HepG2 (cell line): ENCODE data around the gene GABRG3. TPM values are rescaled to one million over a fixed set of nuclear protein-coding genes. Genes with fewer than 3 reads are reported as not detected.

ENCODE experiments used
- ATAC-seq: fragments of 200-7000 bp; cut with Tn5 transposase; 3 replicates; pipeline ENCODE4 v1.9.1; 2020; ENCODE audit warnings: mild to moderate bottlenecking, moderate library complexity
- BruUV-seq: library from RNA; stranded (reverse); fragments of 400-500 nt; replicated peaks from 2 replicates; lab custom pipeline; 2021; lab: Mats Ljungman, UMichigan
- CTCF ChIA-PET: fragments of 300-600 bp; formaldehyde crosslinking; extraction: SDS; loops from one replicate; lab custom pipeline; 2021; ENCODE audit warnings: low total read pairs, inconsistent platforms, low intra/inter-chr PET ratio; lab: Yijun Ruan, JAX
- POLR2A ChIA-PET: fragments of 350-600 bp; sonication (Branson Sonifier 250); formaldehyde crosslinking; loops from one replicate; lab custom pipeline; 2020; ENCODE audit warnings: antibody characterized with exemption, inconsistent platforms; lab: Yijun Ruan, JAX
- DNase-seq: peaks from one replicate; pipeline ENCODE4 v3.0.0-alpha.2; 2015; ENCODE audit warnings: low spot score
- FAIRE-seq: peaks from 3 replicates; lab custom pipeline; 2011; peaks lifted over from hg19 to GRCh38; lab: Jason Lieb, UNC
- H2AFZ ChIP-seq: one replicate; pipeline ENCODE4 v1.6.1; 2011; ENCODE audit warnings: low read length, inconsistent platforms
- H3K27ac ChIP-seq: fragments of 300-600 bp; 3 replicates; pipeline ENCODE4 v1.8.0; 2011; ENCODE audit warnings: mixed run types, mild to moderate bottlenecking, mixed read lengths, low read length, inconsistent platforms; ENCODE audit not compliant: insufficient read depth; ENCODE audit errors: extremely low read length
- H3K27me3 ChIP-seq, 2 experiments: fragments of 200-600 bp in 1 of 2; 2 replicates in 1 of 2; 3 replicates in 1 of 2; pipeline versions ENCODE4 v1.6.0 to v1.8.0; 2011; ENCODE audit warnings: low read length in 2 of 2, mild to moderate bottlenecking in 2 of 2, moderate library complexity in 2 of 2, inconsistent platforms in 1 of 2; ENCODE audit not compliant: insufficient read depth in 2 of 2, control insufficient read depth in 1 of 2
- H3K36me3 ChIP-seq, 2 experiments: fragments of 200-600 bp in 1 of 2; replicated peaks in 1 of 2; 2 replicates in 1 of 2; 3 replicates in 1 of 2; pipeline versions ENCODE4 v1.5.1 to v1.8.0; 2011; ENCODE audit warnings: low read length in 2 of 2, inconsistent platforms in 1 of 2; ENCODE audit not compliant: insufficient read depth in 2 of 2, control insufficient read depth in 1 of 2
- H3K4me1 ChIP-seq: 2 replicates; pipeline ENCODE4 v1.5.1; 2012; ENCODE audit warnings: low read length, inconsistent platforms; ENCODE audit not compliant: insufficient read depth
- H3K4me2 ChIP-seq: 2 replicates; pipeline ENCODE4 v1.6.0; 2011; ENCODE audit warnings: low read depth, low read length, inconsistent platforms
- H3K4me3 ChIP-seq, 3 experiments: fragments of 200-600 bp in 1 of 3; sonication (generic), shearing (Covaris generic) in 1 of 3; replicated peaks in 1 of 3; 2 replicates each; pipeline ENCODE4 v1.5.1; 2011 to 2016; ENCODE audit warnings: low read length in 3 of 3, inconsistent platforms in 2 of 3, low read depth in 2 of 3, mild to moderate bottlenecking in 2 of 3, control low read depth in 1 of 3, mixed read lengths in 1 of 3; ENCODE audit not compliant: insufficient read depth in 1 of 3
- H3K79me2 ChIP-seq: one replicate; pipeline ENCODE4 v1.6.1; 2011; ENCODE audit warnings: low read length, inconsistent platforms; ENCODE audit not compliant: insufficient read depth
- H3K9ac ChIP-seq: 2 replicates; pipeline ENCODE4 v1.6.0; 2011; ENCODE audit warnings: mild to moderate bottlenecking, low read depth, low read length, inconsistent platforms; ENCODE audit not compliant: insufficient read depth
- H3K9me3 ChIP-seq: 2 replicates; pipeline ENCODE4 v1.5.1; 2012; ENCODE audit warnings: mild to moderate bottlenecking, low read length
- H4K20me1 ChIP-seq: 2 replicates; pipeline ENCODE4 v1.6.0; 2011; ENCODE audit warnings: inconsistent platforms, mild to moderate bottlenecking, low read length, moderate library complexity; ENCODE audit not compliant: insufficient read depth
- ARNT ChIP-seq: fragments of 450-650 bp; IDR thresholded peaks from 2 replicates; pipeline ENCODE4 v1.6.1; 2017
- EED ChIP-seq: sonication (generic); formaldehyde crosslinking; IDR thresholded peaks from 2 replicates; pipeline ENCODE4 v1.5.0; 2020; ENCODE audit warnings: mild to moderate bottlenecking, missing genetic modification reagents
- EZH2 ChIP-seq: conservative IDR thresholded peaks from 2 replicates; pipeline ENCODE4 v1.6.1; 2012; ENCODE audit warnings: mild to moderate bottlenecking, low read depth, low read length, moderate library complexity
- SP5 ChIP-seq: IDR thresholded peaks from 2 replicates; pipeline ENCODE4 v1.6.1; 2016; ENCODE audit warnings: low read depth, borderline replicate concordance
- STAG1 ChIP-seq: sonication (generic); formaldehyde crosslinking; IDR thresholded peaks from 2 replicates; pipeline ENCODE4 v1.4.0; 2020; ENCODE audit warnings: missing genetic modification reagents
- ZBTB21 ChIP-seq: sonication (generic); formaldehyde crosslinking; IDR thresholded peaks from 2 replicates; pipeline ENCODE4 v1.4.0; 2020; ENCODE audit warnings: missing genetic modification reagents
- ZNF317 ChIP-seq: sonication (generic); formaldehyde crosslinking; IDR thresholded peaks from 2 replicates; pipeline ENCODE4 v1.5.0; 2020; ENCODE audit warnings: mild to moderate bottlenecking, missing genetic modification reagents
- ZNF350 ChIP-seq: sonication (generic); formaldehyde crosslinking; IDR thresholded peaks from 2 replicates; pipeline ENCODE4 v1.4.0; 2020; ENCODE audit warnings: mild to moderate bottlenecking, low read depth, missing genetic modification reagents, borderline replicate concordance
- ZNF501 ChIP-seq: sonication (generic); formaldehyde crosslinking; IDR thresholded peaks from 2 replicates; pipeline ENCODE4 v1.5.1; 2020; ENCODE audit warnings: mild to moderate bottlenecking, moderate library complexity, missing genetic modification reagents
- ZNF674 ChIP-seq: sonication (generic); formaldehyde crosslinking; IDR thresholded peaks from 2 replicates; pipeline ENCODE4 v1.5.0; 2020; ENCODE audit warnings: low read depth, mild to moderate bottlenecking, missing genetic modification reagents
- WGBS: methylation state at CpG from one replicate; pipeline ENCODE4 v1.1.6; 2017; ENCODE audit warnings: low lambda C conversion rate; 5-methylcytosine and 5-hydroxymethylcytosine counted together
- in situ Hi-C: cut with HindIII; loops from 2 replicates; pipeline ENCODE4 v1.10.0; 2017; ENCODE audit warnings: low pct_unique_long_range_greater_than_20kb; ENCODE audit not compliant: extremely low pct_ligation_motif_present
- intact Hi-C: fragments of 100-400 bp; cut with micrococcal nuclease; formaldehyde crosslinking; loops from one replicate; pipeline ENCODE4 v1.10.0; 2022; ENCODE audit not compliant: unreplicated experiment
- polyA plus RNA-seq, 8 experiments: library from polyadenylated mRNA; depleted of rRNA in 3 of 8; stranded (reverse) in 7 of 8; unstranded in 1 of 8; fragments of >200 nt; fragmentation: Illumina TruSeq in 4 of 8; extraction: Trizol in 4 of 8; gene quantifications; 2 replicates each; pipeline versions ENCODE4 v1.2.1 to v1.2.3, GENCODE V29; 2011 to 2016; ENCODE audit warnings: low read depth in 4 of 8, missing spikeins in 1 of 8, mixed read lengths in 1 of 8; ENCODE audit not compliant: insufficient read depth in 1 of 8
- total RNA-seq, 5 experiments: library from RNA; depleted of rRNA; stranded (reverse); fragments of >200 nt; fragmentation: Illumina TruSeq; extraction: Trizol; gene quantifications; 2 replicates each; pipeline ENCODE4 v1.2.3, GENCODE V29; 2016; ENCODE audit warnings: low read depth in 1 of 5
- TF ChIP-seq, protein P1 (sequence below): sonication (generic); formaldehyde crosslinking; IDR thresholded peaks from 2 replicates; pipeline ENCODE4 v1.4.0; 2020; ENCODE audit warnings: missing genetic modification reagents
- TF ChIP-seq, protein P2 (sequence below): sonication (generic); formaldehyde crosslinking; IDR thresholded peaks from 2 replicates; pipeline ENCODE4 v1.9.0; 2021; ENCODE audit warnings: mild to moderate bottlenecking, missing genetic modification reagents

GABRG3 gene
- total and polyA plus RNA-seq, 2 of the 13 experiments (the other 11 are each of a cell fraction or from before 2014, with no cell fraction given): not detected

DNA sequence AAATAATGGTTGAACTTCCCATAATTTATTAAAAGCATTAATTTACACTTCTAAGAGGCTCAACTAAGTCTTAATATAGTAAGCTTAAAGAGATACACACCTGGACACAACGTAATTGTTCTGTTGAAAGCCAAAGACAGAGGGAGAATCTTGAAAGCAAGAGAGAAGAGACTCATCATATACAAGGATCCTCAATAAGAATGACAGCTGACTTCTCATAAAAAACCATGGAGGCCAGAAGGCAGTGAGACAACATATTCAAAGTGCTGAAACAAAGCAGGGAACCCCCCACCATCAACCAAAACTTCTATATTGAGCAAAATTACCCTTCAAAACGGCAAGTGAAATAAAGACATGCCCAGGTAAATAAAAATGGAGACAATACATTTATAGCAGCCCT lies 16.6 kb upstream of the GABRG3 start:
- intact Hi-C loops (no loop called here), in situ Hi-C loops (no loop called here)
- Histone ChIP-seq H3K9me3 (peaks cover 24% of the 10 kb centered on the region), H3K27ac (no peak overlapping the region), H4K20me1 (no peaks in the 10 kb centered on the region), H3K4me1 (no peaks in the 10 kb centered on the region), H3K4me3 (no peak overlapping the region), H3K79me2 (no peaks in the 10 kb centered on the region), H3K27me3 (no peaks in the 10 kb centered on the region), H3K4me2 (no peak overlapping the region), H3K9ac (no peak overlapping the region), H2AFZ (no peak overlapping the region), H3K36me3 (no peaks in the 10 kb centered on the region)
- 0% methylated on average over 2 of the region's 2 CpGs for WGBS
- TF ChIP-seq STAG1: no peak
- peak; percentile 97 for TF ChIP-seq ZNF317 (CRISPR knock-in tag)
- no peak for FAIRE-seq
- no peak for ATAC-seq
- BruUV-seq: no TSS peak
- ChIA-PET POLR2A (no interaction called here), CTCF (no interaction called here)
- no peak for DNase-seq

DNA sequence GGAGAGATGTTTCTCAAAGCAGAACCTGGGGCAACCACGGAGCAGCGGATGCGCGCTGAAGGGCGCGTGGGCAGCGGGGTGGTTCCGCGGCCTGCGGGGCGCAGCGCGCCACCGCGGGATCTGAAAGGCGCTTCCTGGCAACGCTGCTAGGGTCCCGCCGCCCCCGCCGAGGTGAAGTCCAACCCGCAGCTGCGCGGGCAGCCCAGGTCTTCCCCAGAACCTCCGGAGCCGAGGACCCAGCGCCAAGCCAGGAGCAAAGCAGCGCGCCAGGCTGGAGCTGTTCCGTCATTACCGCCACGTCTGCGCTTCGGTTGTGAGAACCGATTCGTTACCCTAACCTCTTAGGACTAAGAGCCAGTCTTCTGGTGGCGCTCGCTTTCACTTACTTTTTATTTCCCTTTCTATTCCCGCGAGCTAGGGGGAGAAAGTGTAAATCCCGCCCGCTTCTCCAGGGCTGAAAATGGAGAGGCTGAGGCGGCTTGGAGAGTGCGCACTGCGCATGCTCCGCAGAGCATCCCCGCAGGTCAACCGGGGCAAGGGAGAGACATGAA lies 3.2 kb upstream of the GABRG3 start:
- intact Hi-C loops (no loop called here), in situ Hi-C loops (no loop called here)
- Histone ChIP-seq H3K4me1 (no peaks in the 10 kb centered on the region), H3K27me3 (no peaks in the 10 kb centered on the region; a peak in 1 of 5 replicates), H3K9ac (no peak overlapping the region), H3K27ac (no peak overlapping the region), H3K4me3 (no peak overlapping the region), H3K36me3 (no peaks in the 10 kb centered on the region), H4K20me1 (no peaks in the 10 kb centered on the region), H3K79me2 (no peaks in the 10 kb centered on the region), H3K4me2 (no peak overlapping the region), H2AFZ (no peak overlapping the region), H3K9me3 (no peaks in the 10 kb centered on the region)
- DNase-seq (no peak), FAIRE-seq (no peak), ATAC-seq (no peak)
- BruUV-seq: no TSS peak
- ChIA-PET CTCF (no interaction called here), POLR2A (no interaction called here)
- WGBS: 76% methylated on average over 34 of the region's 48 CpGs
- TF ChIP-seq ZNF350 (no peak), EZH2 (no peak), EED (no peak), ZBTB21 (CRISPR knock-in tag) (no peak), ZNF674 (CRISPR knock-in tag) (no peak), ARNT (no peak), SP5 (CRISPR knock-in tag) (no peak), ZNF501 (no peak)
- TF ChIP-seq, protein P1, sequence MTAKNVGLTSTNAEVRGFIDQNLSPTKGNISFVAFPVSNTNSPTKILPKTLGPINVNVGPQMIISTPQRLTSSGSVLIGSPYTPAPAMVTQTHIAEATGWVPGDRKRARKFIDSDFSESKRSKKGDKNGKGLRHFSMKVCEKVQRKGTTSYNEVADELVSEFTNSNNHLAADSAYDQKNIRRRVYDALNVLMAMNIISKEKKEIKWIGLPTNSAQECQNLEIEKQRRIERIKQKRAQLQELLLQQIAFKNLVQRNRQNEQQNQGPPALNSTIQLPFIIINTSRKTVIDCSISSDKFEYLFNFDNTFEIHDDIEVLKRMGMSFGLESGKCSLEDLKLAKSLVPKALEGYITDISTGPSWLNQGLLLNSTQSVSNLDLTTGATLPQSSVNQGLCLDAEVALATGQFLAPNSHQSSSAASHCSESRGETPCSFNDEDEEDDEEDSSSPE (CRISPR knock-in tag): no peak
- TF ChIP-seq, protein P2, sequence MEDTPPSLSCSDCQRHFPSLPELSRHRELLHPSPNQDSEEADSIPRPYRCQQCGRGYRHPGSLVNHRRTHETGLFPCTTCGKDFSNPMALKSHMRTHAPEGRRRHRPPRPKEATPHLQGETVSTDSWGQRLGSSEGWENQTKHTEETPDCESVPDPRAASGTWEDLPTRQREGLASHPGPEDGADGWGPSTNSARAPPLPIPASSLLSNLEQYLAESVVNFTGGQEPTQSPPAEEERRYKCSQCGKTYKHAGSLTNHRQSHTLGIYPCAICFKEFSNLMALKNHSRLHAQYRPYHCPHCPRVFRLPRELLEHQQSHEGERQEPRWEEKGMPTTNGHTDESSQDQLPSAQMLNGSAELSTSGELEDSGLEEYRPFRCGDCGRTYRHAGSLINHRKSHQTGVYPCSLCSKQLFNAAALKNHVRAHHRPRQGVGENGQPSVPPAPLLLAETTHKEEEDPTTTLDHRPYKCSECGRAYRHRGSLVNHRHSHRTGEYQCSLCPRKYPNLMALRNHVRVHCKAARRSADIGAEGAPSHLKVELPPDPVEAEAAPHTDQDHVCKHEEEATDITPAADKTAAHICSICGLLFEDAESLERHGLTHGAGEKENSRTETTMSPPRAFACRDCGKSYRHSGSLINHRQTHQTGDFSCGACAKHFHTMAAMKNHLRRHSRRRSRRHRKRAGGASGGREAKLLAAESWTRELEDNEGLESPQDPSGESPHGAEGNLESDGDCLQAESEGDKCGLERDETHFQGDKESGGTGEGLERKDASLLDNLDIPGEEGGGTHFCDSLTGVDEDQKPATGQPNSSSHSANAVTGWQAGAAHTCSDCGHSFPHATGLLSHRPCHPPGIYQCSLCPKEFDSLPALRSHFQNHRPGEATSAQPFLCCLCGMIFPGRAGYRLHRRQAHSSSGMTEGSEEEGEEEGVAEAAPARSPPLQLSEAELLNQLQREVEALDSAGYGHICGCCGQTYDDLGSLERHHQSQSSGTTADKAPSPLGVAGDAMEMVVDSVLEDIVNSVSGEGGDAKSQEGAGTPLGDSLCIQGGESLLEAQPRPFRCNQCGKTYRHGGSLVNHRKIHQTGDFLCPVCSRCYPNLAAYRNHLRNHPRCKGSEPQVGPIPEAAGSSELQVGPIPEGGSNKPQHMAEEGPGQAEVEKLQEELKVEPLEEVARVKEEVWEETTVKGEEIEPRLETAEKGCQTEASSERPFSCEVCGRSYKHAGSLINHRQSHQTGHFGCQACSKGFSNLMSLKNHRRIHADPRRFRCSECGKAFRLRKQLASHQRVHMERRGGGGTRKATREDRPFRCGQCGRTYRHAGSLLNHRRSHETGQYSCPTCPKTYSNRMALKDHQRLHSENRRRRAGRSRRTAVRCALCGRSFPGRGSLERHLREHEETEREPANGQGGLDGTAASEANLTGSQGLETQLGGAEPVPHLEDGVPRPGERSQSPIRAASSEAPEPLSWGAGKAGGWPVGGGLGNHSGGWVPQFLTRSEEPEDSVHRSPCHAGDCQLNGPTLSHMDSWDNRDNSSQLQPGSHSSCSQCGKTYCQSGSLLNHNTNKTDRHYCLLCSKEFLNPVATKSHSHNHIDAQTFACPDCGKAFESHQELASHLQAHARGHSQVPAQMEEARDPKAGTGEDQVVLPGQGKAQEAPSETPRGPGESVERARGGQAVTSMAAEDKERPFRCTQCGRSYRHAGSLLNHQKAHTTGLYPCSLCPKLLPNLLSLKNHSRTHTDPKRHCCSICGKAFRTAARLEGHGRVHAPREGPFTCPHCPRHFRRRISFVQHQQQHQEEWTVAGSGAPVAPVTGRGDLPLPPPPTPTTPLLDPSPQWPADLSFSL (CRISPR knock-in tag): no peak
